Measurements from ENCODE around the gene CMBL.

Gene CMBL

DNA sequence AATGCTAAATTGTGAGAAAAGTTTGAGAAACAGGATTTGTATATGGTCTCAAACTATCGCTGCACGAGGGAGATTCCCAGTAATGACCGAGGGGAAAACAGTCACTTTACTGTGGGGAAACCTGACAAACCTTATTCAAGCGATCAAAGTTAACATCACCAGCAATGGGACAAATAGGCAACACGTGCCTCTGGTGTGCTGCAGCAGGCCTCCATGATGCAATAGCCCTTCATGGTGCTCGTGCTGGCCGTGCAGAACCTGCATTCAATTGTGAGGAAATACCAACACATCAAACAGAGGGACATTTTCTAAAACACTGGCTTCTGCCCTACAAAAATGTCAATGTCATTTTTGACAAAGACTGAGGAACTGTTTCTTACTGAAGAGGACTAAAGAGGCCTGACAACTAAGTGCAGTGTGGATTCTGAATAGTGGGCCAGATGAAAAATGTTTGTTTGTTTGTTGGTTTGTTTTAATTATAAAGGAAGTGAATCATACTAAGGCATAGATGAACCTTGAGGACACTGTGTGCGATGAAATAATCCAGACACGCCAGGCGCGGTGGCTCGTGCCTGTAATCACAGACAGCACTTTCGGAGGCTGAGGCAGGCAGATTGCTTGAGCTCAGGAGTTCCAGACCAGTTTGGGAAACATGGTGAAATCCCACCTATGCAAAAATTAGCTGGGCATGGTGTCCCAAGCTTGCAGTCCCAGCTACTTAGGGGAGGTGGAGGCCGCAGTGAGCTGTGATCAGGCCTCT lies 28.2 kb upstream of the CMBL start:
- intact Hi-C loops (cut with DNase I) = no loop called here
- DNase-seq = no peak

DNA sequence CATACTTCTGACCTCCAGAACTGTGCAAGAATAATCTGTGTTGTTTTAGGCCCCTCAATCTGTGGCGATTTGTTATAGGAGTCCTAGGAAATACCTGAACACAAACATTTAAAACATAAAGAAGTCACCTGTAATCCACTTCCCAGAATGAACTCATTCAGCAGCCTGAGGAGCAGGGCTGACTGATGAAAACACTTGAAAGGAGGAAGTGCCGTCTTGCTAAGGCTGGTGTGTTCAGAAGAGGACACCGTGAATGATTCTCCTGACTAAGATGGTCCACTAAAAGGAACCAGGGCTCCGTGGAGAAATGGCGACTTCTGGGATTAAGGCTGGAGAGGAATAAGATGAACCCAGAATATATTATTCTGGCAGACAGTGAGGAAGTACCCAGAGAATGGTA lies 27.1 kb upstream of the CMBL start:
- no peak for DNase-seq
- intact Hi-C loops (cut with DNase I) = no loop called here

DNA sequence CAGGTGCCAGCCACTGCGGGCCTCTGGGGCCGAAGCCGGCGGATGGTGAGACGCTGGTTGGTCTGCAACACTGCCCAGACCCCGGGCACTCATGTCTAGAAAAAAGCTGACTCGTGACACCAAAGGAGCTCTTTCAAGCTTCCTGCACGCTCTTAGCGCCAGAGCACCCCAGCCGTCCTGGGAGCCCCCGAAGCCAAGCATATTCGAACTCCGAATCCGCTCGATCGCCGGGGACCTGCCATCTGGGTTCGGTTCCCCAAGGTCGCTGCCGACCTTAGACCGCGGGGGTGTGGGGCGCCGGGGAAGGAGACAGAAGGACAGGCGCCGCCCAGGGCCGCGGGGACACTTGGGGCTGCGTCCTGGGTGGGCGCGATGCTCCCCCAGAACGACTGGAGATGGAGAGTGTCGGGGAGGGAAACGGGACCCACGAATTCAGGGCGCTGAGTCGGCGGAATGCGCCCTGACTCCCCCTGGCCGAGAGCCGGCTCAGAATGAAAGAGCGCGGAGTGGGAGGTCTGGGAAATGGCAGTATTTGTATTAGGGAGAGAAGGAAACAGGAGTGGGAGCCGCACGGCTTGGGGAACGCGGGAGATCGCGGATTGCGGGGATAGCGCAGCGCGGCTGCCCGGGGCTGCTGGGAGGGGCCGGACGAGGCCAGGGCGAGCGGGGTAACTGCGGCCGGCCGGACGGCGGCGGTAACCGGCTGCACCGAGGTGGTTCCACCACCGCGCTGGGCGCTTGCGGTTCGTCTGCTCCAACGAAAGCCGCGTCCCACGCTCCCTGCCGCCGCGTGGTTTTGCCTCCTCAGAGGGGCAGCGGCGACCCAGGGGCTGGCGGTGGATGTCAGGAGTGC lies 25.7 kb upstream of the CMBL start:
- peak in 7 of 10 donors; percentile 32 to 88 (median 53) for DNase-seq
- intact Hi-C loops (cut with DNase I) = no loop called here

DNA sequence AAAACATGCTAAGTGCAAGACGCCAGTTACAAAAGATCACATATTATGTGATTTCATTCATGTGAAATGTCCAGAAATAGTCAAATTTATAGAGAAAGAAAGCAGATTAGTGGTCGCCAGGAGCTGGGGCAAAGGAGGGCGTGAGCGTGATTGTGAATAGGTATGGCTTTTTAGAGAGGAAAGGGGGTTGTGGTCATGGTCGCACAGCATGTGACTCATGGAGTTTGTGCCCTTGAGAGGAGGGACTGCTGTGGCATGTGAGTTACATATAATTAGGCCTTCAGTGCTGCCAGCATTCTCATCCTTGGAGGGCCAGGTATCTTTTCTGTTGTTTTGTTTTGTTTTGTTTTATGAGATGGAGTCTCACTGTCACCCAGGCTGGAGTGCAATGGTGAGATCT lies 24.6 kb upstream of the CMBL start:
- intact Hi-C loops (cut with DNase I) = no loop called here
- DNase-seq = peak in 1 of 10 donors; percentile 24

DNA sequence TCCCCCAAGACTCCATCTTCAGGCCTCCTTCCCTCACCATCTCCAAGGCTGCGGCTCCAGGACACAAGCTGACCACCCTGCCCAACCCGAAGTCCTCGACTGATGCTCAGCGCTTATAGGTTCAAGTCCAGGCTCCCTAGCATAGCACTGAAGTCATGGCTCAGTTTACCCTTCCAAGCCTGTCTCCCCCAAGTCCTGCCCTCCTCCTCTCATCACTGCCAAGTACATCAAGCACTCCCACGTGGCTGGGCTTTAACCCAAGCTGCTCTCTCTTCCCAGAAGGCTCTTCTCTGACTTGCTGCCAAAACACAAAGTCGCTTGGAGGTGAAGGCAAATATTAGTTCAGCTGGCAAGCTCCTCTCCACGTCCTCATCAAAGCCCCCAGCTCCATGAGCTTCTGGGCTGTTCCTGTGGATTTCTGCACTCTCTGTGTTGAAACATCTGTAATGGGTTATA lies 23.7 kb upstream of the CMBL start:
- intact Hi-C loops (cut with DNase I) = no loop called here
- DNase-seq = peak in 1 of 10 donors; percentile 70

DNA sequence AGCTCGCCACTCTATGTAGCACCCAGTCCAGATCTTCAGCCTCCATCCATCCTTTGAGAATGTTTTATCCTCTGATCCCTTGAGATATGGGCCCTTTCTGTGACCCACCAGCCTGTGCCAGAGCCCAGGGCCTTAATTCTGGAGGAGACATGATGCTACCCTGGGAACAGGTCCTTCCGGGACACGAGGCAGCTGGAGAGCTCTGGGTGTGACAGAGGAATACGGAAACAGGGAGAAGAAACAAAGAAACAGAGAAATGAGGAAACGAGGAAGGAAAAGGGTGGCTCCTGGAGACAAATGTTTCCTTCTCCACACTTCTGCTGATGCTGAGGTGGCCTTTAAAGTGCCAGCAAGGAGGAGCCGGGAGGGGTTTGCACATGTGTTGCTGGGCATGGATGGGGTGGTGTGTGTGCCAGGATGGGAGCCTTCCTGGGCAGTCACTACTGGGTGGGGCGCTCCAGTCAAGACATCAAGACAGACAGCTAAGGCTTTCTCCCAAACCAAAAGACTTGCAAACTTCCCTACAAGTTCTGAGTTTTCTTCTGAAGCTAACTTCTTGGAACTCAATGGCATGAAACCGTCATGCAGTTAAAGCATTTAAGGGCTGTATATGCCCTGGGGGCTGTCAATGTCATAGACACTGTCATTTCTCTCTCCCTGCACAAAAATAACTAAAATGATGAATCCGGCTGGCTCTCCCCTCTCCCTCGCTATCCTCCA lies 23.0 kb upstream of the CMBL start:
- DNase-seq = peak in 1 of 10 donors; percentile 62
- intact Hi-C loops (cut with DNase I) = no loop called here

DNA sequence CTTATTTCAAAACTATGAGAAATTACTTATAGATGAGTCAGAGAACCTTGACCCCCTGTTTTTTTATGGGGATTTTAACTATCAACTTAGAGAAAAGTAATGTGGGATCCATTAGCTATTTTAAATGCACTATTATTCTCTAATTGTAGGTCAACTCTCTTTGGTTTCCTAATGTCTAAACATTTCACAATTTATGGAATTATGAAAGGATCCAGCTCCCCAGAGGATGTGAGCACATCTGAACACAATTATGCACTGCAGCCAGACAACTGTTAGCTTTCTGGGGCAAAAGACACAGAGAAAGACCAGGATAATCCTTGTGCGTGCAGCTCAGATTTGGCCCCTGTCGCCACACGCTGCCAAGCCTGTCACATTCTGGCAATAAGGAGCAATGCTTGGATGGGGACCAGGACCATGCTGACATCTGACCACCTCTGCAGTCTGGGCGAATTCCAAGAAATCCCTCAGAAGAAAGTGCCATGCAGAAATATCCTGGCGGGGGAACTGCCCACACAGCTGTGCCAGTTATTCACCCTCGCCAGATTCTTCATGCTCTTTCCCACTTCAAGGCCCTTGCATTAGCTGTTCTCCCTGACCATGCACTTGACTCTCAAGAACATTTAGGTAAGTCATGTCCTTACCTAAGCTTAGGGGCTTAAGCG lies 22.2 kb upstream of the CMBL start:
- peak in 1 of 10 donors; percentile 85 for DNase-seq
- intact Hi-C loops (cut with DNase I) = no loop called here

DNA sequence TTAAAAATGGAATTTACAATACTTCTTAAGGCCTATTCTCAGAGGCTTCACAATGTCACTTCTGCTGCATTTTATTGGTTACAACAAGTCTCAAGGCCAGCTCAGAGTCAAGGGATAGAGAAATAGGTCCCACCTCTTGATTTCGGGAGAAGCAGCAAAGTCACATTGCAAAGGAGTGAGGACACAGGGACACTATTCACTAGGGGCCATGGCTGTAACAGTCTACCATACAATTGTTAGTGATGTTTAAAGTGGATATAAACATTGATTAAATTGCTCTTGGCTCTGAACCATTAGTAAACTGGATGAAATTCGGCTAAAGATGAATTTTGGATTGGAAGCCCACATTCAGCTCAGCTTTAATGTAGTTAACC lies 21.7 kb upstream of the CMBL start:
- intact Hi-C loops (cut with DNase I) = no loop called here
- DNase-seq = no peak

DNA sequence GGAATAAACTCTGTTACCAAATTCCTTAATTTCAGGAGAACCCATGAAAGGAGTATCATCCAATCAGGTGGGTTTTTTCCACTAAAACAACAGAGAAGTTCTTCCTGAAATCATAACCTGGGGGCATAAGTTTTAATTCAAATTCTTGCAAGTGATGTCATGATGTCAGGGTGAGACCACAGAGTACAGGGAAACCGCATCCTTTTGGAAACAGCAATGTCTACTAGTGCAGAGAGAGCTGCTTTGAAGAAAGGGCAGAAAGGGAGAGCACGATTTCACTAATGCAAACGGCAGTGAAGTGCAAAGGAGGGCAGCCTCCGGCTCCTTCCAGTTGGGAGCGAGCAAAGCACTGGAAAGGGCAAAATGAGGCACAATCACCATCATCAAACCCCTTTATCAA lies 20.6 kb upstream of the CMBL start:
- DNase-seq = peak in 1 of 10 donors; percentile 24
- intact Hi-C loops (cut with DNase I) = no loop called here

DNA sequence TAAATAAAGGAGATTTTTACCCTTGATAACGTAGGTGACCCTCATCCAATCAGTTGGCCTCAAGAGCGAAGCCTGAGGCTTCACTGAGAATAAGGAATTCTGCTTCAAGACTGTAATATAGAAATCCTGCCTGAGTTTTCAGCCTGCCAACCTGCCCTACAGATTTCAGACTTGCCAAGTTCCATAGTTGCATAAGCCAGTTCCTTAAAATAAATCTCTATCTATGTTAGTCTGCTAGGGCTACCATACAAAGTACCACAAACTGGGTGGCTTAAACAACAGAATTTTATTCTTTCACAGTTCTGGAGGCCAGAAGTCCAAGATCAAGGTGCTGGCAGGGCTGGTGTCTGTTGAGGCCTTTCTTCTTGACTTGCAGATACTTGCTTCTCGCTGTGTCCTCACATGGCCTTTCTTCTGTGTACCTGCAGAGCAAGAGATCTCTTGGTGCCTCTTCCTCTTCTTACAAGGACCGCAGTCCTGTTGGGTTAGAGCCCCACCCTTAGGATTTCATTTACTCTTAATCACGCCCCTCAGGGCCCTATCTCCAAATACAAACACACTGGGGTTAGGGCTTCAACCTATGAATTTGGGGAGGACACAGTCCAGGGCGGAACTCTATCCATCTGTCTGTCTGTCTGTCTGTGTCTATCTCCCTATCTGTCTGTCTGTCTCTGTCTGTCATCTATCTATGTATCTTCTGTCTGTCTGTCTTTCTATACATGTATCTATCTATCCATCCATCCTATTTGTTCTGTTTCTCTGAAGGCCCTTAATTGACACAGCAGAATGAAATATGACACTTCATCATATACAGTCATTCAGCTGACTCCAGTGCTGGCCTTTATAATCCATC lies 17.0 kb upstream of the CMBL start:
- intact Hi-C loops (cut with DNase I) = no loop called here
- DNase-seq = peak in 1 of 10 donors; percentile 22

DNA sequence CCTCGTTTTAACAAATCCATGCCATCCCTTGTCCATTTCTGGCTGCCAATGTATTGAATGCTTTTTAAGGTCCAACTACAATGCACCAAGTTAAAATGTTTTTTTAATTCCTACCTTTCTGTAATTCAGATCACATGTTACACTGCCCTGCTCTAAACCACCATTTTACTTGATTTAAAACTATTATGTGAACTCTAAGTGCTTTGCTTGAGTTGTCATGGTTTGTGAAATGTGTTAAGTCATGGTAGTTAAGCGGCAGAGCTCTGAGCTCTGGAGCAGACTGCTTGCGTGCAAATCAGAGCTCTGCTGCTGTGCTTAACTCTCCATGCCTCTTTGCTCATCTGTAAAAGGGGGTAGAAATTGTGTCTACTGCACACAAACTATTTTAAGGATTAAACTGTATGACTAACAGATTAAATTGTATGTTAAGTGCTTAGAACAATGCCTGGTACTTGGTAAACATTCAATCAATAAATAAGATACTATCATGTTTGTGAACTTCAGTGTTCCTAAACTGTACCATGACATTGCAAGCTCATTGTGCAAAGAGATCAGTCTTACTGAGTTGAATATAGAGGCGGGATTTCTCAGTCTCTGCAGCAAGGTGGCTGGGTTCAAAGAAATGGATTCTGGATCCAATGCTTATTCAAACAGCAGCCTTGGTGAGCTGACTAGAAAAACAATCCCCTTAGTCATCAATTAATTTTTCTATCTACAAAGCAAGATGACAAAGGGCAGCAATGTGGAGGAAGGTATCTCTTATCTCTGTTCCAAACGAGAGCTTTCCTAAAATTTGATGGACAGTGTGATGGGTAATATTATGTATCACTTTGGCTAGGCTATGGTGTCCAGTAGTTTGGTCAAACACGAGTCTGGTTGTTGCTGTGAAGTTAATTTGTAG lies 16.1 kb upstream of the CMBL start:
- intact Hi-C loops (cut with DNase I) = no loop called here
- DNase-seq = no peak

DNA sequence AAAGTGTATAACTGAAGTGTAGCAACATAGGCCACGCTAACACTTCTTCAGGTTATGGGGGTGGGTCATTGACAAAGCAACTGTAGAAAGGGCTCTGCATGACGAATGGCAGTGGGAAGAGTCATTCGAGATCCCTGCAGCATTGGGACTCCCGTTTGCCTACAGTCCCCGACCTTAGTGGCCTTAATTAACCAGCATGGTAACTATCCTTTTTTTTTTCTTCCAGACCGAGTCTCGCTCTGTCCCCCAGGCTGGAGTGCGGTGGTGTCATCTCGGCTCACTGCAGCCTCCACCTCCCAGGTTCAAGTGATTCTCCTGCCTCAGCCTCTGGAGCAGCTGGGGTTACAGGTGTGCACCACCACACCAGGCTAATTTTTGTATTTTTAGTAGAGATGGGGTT lies 14.2 kb upstream of the CMBL start:
- peak in 1 of 10 donors; percentile 35 for DNase-seq
- intact Hi-C loops (cut with DNase I) = no loop called here

DNA sequence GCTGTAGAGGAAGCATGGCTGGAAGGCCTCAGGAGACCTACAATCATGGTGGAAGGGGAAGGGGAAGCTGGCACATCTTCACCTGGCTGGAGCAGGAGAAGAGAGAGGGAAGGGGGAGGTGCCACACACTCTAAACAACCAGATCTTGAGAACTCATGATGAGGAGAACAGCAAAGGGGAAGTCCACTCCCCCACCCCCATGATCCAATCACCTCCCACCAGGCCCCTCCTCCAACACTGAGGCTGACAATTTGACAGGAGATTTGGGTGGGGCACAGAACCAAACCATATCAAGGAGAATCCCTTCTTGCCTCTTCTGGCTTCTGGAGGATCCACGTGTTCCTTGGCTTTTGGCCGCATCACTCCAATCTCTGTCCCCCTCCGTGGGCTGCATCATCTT lies 13.1 kb upstream of the CMBL start:
- DNase-seq = no peak
- intact Hi-C loops (cut with DNase I) = no loop called here

DNA sequence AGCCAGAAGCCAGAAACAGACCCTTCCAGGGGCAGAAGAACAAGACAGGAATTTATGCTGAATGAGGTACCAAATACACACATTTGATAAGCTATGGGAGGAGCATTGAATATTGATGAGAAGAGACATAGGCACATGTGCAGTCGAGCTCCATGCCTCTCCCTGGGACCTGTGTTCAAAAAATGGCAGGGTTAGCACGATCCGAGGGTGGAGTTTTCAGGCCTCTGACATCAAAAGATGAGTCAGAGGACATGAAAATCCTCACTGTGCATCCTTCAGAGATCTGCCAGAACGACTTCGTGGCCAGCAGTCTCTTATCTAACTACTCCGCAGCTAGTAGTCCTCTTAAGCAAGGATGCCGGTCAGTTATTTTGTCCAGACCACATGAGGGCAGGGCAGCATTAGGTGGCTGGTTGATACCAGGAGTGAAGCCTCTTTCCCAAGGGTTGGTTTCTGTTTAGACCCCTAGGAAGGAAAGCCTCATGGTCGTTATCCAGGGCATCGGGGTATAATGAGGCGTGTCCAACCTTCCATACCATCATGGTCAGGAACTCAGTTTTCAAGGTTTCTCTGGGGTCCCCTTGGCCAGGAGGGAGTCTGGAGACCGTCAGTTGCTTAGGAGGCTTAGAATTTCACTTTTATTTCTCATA lies 11.6 kb upstream of the CMBL start:
- intact Hi-C loops (cut with DNase I) = no loop called here
- no peak for DNase-seq

DNA sequence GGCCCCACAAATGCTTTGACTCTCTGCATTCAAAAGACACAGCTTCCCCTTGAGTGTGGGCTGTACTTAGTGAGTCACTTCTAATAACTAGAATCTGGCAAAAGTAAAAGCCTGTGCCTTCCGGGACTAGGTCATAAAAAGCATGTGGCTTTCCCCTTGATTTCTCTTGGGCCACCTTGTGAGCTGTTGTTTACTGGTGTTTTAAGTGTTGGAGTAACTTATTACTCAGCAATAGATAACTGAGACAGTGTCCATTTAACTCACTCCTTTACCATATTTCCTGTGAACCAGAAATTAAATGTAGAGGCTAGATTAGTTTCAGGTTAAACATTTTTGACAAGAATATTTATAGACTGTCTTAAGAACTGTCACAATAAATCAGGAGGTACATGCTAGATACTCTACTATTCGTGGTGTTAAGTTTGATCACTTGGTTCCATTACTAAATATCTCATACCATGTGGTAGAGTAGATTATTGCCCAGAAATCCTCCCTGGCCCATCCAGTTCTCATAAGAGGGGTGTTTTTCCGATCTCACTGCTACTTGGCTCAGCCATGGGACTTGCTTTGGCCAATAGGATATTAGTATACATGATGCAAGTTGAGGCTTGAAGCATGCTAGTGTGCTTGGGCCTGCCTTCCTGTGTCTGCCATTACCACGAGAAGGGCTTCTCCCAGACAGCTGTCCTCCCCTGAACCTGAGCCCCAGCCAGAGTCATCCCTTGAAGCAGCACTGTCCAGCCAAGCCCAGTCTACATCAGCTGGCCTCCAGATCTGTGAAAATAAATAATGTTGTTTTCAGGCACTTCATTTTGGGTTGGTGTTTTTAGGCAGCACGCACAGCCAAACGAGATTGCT lies 10.4 kb upstream of the CMBL start:
- intact Hi-C loops (cut with DNase I) = no loop called here
- DNase-seq = no peak

DNA sequence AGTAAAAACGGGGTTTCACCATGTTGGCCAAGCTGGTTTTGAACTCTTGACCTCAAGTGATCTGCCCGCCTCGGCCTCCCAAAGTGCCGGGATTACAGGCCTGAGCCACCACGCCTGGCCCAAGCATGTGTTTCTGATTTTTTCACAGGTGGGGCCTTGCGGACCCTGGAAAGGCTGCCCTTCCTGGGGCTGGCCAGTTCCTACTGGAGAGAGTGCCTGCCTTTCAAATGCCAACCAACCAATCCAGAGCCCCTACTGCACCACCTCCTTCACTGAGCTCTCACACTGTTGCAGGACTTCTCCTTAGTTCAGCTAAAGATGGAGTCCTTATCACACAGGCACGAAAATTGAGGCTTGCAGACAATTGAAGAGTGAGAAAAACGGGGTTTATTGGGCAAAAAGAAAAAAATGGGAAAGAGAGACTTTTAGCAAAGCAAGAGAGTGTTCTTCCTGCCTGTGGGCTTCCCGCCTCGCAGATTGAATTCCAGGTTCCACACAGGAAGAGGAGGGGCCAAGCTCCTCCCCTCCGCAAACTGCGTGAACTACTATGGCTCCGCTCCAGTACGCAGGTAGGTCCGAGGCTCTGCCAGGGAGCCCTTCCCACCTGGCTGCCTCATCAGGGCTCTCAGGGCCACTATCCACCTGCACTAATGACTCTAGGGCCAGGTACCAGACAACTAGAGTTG lies 8.3 kb upstream of the CMBL start:
- no peak for DNase-seq
- intact Hi-C loops (cut with DNase I) = no loop called here

DNA sequence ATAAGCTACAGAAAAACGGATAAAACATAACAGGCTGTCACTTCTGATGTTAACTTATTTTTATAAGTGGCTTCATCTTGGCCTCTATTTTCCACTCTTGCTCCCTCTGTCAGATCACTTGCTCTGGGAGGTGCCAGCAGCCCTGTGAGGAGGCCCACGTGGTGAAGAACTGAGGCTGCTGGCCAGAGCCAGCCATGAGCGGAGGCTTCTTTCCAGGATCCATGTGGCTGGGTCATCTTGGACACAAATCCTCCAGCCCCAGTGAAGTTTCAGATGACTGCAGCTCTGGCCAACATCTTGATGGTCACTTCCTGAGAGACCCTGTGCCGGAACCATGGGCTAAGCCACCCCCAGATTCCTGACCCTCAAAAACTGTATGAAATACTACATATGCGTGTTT lies 7.5 kb upstream of the CMBL start:
- DNase-seq = no peak
- intact Hi-C loops (cut with DNase I) = no loop called here
